22Rv1 (cell line): ENCODE data around the gene CTNNA1.

Experiments used
- ZFX ChIP-seq: fragments of 450-650 bp; IDR thresholded peaks from 2 replicates; pipeline ENCODE4 v1.6.1; 2017; ENCODE audit warnings: antibody characterized with exemption, borderline replicate concordance
- TF ChIP-seq, protein P1 (sequence below): fragments of 450-650 bp; IDR thresholded peaks from 2 replicates; pipeline ENCODE4 v1.5.1; 2017; ENCODE audit warnings: mild to moderate bottlenecking

GRCh38 chr5:138870611-138871010 is 117.4 kb downstream of the CTNNA1 start:
- TF ChIP-seq, protein P1, sequence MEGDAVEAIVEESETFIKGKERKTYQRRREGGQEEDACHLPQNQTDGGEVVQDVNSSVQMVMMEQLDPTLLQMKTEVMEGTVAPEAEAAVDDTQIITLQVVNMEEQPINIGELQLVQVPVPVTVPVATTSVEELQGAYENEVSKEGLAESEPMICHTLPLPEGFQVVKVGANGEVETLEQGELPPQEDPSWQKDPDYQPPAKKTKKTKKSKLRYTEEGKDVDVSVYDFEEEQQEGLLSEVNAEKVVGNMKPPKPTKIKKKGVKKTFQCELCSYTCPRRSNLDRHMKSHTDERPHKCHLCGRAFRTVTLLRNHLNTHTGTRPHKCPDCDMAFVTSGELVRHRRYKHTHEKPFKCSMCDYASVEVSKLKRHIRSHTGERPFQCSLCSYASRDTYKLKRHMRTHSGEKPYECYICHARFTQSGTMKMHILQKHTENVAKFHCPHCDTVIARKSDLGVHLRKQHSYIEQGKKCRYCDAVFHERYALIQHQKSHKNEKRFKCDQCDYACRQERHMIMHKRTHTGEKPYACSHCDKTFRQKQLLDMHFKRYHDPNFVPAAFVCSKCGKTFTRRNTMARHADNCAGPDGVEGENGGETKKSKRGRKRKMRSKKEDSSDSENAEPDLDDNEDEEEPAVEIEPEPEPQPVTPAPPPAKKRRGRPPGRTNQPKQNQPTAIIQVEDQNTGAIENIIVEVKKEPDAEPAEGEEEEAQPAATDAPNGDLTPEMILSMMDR, result no peak
- no peak for TF ChIP-seq ZFX
